Large intestine (tissue), 12 donors: ENCODE results near the gene PLSCR3. TPM values are rescaled to one million over a fixed set of nuclear protein-coding genes. Genes with fewer than 3 reads are reported as not detected.

Experiments
- DNase-seq, 2 donors: peaks; one replicate each; pipeline versions ENCODE4 v3.0.0 to v3.0.0-alpha.2; 2013
- H3K27ac ChIP-seq: one replicate; pipeline ENCODE4 v1.5.1; 2013; ENCODE audit warnings: low read length
- H3K27me3 ChIP-seq: 2 replicates; pipeline ENCODE4 v1.6.1; 2013; ENCODE audit warnings: low read length; ENCODE audit not compliant: control insufficient read depth, insufficient read depth
- H3K36me3 ChIP-seq: 2 replicates; pipeline ENCODE4 v1.6.1; 2013; ENCODE audit warnings: low read length; ENCODE audit not compliant: control insufficient read depth, insufficient read depth
- H3K4me1 ChIP-seq: one replicate; pipeline ENCODE4 v1.6.1; 2013; ENCODE audit warnings: low read length; ENCODE audit not compliant: control insufficient read depth, insufficient read depth
- H3K4me3 ChIP-seq: one replicate; pipeline ENCODE4 v1.5.1; 2013; ENCODE audit warnings: low read length
- H3K9me3 ChIP-seq: one replicate; pipeline ENCODE4 v1.6.1; 2013; ENCODE audit warnings: mild to moderate bottlenecking, low read depth, low read length, moderate library complexity; ENCODE audit not compliant: control insufficient read depth
- WGBS: methylation state at CpG from one replicate; pipeline ENCODE4 v1.1.5; 2013; ENCODE audit warnings: low lambda C conversion rate; ENCODE audit not compliant: insufficient coverage; 5-methylcytosine and 5-hydroxymethylcytosine counted together
- long read RNA-seq, 11 donors: transcript quantifications; one replicate each; lab custom pipeline, GENCODE V29; 2026
- polyA plus RNA-seq: library from polyadenylated mRNA; unstranded; fragments of 120-200 nt; gene quantifications from one replicate; pipeline ENCODE4 v1.2.1, GENCODE V29; 2013

Gene PLSCR3
- 16.9 TPM for polyA plus RNA-seq
- long read RNA-seq, donor 1, result 0 reads
- long read RNA-seq, donor 2, partial matches to known transcripts, result 10 of 12 reads
- long read RNA-seq, donor 2, other reads (novel, unspliced or antisense), result 0 of 12 reads
- long read RNA-seq, donor 3, result 0 reads
- long read RNA-seq, donor 4, partial matches to known transcripts, result 0 of 1 reads
- long read RNA-seq, donor 4, other reads (novel, unspliced or antisense), result 0 of 1 reads
- long read RNA-seq, donor 5, partial matches to known transcripts, result 5 of 12 reads
- long read RNA-seq, donor 5, other reads (novel, unspliced or antisense), result 0 of 12 reads
- long read RNA-seq, donor 6, transcript PLSCR3-202 (8 exons, 2,067 nt), result major isoform, 5 of 26 reads
- long read RNA-seq, donor 6, partial matches to known transcripts, result 17 of 26 reads
- long read RNA-seq, donor 6, other reads (novel, unspliced or antisense), result 0 of 26 reads
- long read RNA-seq, donor 7, partial matches to known transcripts, result 0 of 1 reads
- long read RNA-seq, donor 7, other reads (novel, unspliced or antisense), result 0 of 1 reads
- long read RNA-seq, donor 8, transcript PLSCR3-202 (8 exons, 2,067 nt), result major isoform, 5 of 7 reads
- long read RNA-seq, donor 8, partial matches to known transcripts, result 0 of 7 reads
- long read RNA-seq, donor 8, other reads (novel, unspliced or antisense), result 0 of 7 reads
- long read RNA-seq, donor 9, partial matches to known transcripts, result 0 of 5 reads
- long read RNA-seq, donor 9, other reads (novel, unspliced or antisense), result 0 of 5 reads
- long read RNA-seq, donor 10, partial matches to known transcripts, result 0 of 2 reads
- long read RNA-seq, donor 10, other reads (novel, unspliced or antisense), result 0 of 2 reads
- long read RNA-seq, donor 11, partial matches to known transcripts, result 0 of 2 reads
- long read RNA-seq, donor 11, other reads (novel, unspliced or antisense), result 0 of 2 reads

DNA sequence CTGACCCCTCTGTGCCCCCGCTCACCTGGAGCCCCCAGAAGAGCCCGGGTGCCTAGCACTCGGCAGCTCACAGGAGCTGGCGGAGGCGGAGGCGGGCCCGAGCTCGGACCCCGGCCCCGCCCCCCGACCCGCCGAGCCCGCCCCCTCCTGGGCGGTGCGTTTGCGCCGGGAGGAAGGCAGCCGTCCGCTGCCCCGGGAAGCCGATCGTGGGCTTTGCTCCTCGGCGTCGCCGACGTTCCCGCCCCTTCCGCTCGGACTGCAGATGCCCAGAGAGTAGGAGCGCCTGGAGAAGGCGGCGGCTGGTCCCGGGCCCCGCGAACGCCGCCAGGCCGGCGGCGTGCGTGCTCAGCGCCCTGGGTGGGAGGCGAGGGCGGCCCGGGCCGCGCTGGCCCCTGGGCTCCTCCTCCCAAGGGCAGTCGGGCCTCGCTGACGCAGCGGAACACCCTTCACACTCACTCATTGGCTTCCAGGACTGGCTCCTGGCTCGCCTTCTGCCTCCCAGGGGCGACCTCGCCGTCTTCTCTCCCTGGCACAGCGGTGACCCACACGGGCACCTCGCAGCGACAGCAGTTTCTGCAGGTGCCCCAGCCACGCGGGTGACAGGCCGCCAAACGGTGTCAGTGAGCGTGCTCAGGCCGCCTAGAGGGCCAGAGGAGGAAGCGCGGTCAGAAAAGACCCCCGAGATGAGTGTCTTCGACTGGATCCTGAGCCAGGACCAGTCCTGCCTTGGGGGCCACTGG, at the start of gene PLSCR3:
TSS of gene PLSCR3 (minus strand) at position 74 of the 740 bp plus-strand sequence. CDS start 415 bp downstream, outside the sequence.
- peaks cover 7% of the 10 kb centered on the region for H3K27me3 ChIP-seq
- H3K9me3 ChIP-seq, result no peaks in the 10 kb centered on the region
- peak within 1 kb of the TSS; percentile 74 for H3K27ac ChIP-seq
- peak within 1 kb of the TSS; percentile 99 for H3K4me3 ChIP-seq
- WGBS, result no CpG with 5 or more reads among the region's 71 CpGs
- peaks cover 16% of the 10 kb centered on the region for H3K4me1 ChIP-seq
- DNase-seq, result peak; percentile 78 to 89
- peaks cover 16% of the 10 kb centered on the region for H3K36me3 ChIP-seq

DNA sequence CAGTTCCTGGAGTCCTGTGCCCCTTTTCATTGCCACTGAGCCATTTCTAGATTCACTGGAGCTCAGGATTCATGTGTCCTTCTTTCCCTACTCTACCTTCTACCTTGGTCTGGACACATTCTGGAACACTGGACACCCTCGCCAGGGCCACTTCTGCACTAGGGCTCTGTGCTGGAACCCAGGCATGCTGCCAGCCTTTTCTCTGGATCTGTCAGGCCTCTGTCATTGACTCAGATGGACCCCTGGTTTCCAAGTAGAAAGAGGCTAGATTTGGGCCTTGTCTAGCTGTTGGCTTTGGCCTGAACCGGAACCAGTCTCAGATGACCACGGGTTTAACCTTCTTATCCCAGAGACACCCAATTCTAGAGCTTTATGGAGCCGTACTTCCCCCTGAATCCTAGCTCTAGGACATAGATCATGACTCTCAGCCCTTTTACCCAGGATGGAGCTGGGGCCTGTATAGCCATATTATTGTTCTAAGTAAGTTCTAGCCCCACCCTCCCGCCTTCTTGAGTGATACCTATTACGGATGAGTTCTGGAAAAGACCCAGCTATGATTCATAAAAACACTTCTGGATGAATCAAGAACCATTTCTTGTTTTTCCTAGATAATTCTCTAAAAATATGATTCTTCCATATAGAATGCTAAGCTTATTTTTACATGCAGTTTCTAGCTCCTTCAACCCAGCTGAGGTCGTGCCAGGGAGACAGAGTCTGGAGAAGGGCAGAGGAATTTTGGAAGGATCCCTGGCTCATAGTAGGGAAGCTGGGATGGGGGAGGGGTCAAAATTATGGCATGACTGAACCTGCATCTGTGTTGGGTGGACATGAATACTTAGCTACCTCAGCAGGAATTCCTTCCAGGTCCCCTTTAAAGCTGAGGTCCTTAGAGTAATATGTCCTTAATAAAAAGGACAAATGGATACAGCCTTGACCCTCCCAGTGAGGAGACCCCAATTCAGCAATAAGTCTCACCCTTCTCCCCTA, 49.5 kb upstream of the PLSCR3 start:
- 100% methylated on average over 2 of the region's 7 CpGs for WGBS
- H3K27me3 ChIP-seq, result peaks cover 83% of the 10 kb centered on the region
- no peak overlapping the region for H3K4me3 ChIP-seq
- peaks cover 3% of the 10 kb centered on the region for H3K9me3 ChIP-seq
- H3K36me3 ChIP-seq, result no peaks in the 10 kb centered on the region
- H3K4me1 ChIP-seq, result peaks cover 20% of the 10 kb centered on the region
- no peak for DNase-seq
- H3K27ac ChIP-seq, result no peak overlapping the region

DNA sequence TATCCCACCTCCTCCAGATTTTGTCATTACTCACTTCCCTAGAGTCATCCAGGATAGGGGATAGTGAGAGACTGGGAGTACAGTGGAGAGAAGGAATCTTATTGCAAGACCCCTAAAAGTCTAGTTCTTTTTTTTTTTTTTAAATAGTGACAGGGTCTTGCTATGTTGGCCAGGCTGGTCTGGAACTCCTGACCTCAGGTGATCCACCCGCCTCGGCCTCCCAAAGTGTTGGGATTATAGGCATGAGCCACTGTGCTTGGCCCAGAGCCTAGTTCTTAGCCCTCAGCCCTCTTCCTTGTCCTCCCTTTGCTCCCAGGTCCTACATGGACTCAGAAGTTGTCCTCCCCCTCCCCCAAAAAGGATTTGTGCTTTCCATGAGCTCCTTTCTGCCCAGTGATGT, 47.8 kb upstream of the PLSCR3 start:
- H3K4me3 ChIP-seq, result no peak overlapping the region
- peaks cover 85% of the 10 kb centered on the region for H3K27me3 ChIP-seq
- no CpG with 5 or more reads among the region's 2 CpGs for WGBS
- H3K36me3 ChIP-seq, result no peaks in the 10 kb centered on the region
- H3K4me1 ChIP-seq, result peaks cover 28% of the 10 kb centered on the region
- no peak overlapping the region for H3K27ac ChIP-seq
- DNase-seq, result no peak
- peaks cover 3% of the 10 kb centered on the region for H3K9me3 ChIP-seq

DNA sequence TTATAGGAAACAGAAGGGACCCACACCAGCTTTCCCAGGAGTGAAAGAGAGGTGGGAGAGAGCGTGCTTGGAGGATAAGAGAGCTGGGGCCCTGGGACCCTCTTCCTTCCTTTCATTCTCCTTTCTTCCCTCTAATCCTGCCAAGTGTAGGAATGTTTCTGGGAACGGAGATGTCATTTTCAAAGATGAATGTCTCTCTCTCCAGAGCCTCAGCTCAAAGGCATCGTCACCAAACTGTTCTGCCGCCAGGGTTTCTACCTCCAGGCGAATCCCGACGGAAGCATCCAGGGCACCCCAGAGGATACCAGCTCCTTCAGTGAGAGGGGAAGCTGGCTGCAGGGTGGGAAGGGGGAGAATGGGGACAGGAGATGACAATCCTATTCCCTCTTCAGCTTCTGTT, 46.9 kb upstream of the PLSCR3 start:
- H3K9me3 ChIP-seq, result peaks cover 3% of the 10 kb centered on the region
- H3K36me3 ChIP-seq, result no peaks in the 10 kb centered on the region
- no CpG with 5 or more reads among the region's 7 CpGs for WGBS
- no peak overlapping the region for H3K4me3 ChIP-seq
- peaks cover 79% of the 10 kb centered on the region for H3K27me3 ChIP-seq
- H3K27ac ChIP-seq, result no peak overlapping the region
- H3K4me1 ChIP-seq, result peaks cover 29% of the 10 kb centered on the region
- no peak for DNase-seq

DNA sequence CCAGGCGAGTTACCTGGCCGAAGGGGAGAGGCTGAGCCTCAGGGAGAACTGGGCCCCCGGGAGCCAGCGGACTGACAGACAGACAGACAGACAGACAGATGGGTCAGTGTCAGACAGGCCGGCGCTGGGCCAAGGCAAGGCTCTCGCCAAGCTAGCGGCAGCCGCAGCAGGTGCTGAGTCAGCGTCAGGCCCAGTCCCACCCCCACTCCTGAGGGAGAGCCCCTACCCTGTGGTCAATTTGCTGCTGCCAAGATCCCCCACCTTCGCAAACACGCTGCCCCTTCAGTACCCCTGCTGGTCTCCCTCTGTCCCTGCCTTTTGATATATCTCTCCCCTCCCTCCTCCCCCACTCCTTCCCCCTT, 46.5 kb upstream of the PLSCR3 start:
- WGBS, result no CpG with 5 or more reads among the region's 12 CpGs
- H3K27me3 ChIP-seq, result peaks cover 79% of the 10 kb centered on the region
- peak overlapping the region; percentile 36 for H3K4me3 ChIP-seq

DNA sequence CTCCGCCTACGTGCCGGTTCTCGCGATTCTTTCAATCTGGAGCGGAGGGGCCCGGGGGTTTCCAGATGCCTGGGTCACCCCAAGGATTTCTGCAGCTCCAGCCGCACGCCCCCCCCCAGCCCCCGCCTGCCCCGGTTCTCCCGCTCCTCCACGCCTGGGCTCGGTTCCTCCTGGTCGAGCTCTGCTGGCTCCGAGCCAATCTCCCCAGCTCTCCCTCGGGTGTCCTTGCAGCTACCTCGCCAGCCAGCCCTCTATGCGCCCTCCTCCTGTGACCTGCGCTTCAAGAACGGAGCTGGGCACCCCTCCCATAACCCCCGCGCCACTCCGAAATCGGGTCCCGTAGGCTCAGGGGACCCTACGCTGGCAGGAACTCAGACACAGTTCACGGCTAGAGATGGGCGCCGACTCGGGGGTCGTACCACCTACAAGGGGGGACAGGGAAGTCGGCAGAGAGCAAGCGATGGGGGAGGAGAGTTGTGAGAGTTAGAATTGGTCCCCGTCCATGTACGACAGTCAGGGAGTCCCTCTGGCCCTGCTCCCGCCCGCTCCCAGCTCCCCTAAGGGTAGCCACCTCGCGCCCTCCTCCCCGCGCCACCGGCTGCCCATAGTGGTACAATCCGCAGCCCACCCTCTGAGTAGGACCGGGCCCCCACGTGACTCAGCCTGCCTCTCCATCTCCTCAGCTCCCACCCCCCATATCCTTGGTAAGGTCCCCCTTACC, 45.9 kb upstream of the PLSCR3 start:
- Histone ChIP-seq H3K4me3 (peak overlapping the region; percentile 36), H3K4me1 (peaks cover 29% of the 10 kb centered on the region), H3K27ac (no peak overlapping the region), H3K27me3 (peaks cover 77% of the 10 kb centered on the region), H3K9me3 (peaks cover 3% of the 10 kb centered on the region), H3K36me3 (no peaks in the 10 kb centered on the region)
- WGBS, result no CpG with 5 or more reads among the region's 46 CpGs
- peak in 1 of 2 donors; percentile 57 for DNase-seq

More for the DNA sequence above, 46.5 kb upstream of the PLSCR3 start:
- Histone ChIP-seq H3K4me1 (peaks cover 30% of the 10 kb centered on the region), H3K9me3 (peaks cover 3% of the 10 kb centered on the region), H3K36me3 (no peaks in the 10 kb centered on the region), H3K27ac (no peak overlapping the region)
- DNase-seq, result no peak

DNA sequence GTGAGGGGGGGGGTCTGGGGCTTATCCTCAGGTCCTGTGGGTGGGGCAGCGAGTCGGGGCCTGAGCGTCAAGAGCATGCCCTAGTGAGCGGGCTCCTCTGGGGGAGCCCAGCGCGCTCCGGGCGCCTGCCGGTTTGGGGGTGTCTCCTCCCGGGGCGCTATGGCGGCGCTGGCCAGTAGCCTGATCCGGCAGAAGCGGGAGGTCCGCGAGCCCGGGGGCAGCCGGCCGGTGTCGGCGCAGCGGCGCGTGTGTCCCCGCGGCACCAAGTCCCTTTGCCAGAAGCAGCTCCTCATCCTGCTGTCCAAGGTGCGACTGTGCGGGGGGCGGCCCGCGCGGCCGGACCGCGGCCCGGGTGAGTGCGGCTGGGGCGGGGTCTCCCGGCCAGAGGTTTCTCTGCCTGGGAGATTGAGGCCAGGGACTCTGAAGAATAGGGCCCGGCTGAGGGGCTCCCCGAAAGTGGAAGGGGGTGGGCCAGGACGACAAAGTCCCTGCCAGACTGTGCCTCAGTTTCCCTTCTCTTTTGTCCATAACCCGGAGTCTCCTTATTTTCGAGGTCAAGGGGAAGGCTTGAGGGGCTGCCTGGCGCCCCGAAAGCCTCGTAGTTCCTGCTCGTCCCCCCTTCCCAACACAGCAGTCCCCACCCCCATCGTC, 45.3 kb upstream of the PLSCR3 start, which contains the start of gene FGF11:
TSS of gene FGF11 (plus strand) at position 51 of the 651 bp plus-strand sequence. CDS start at position 160, 109 bp downstream.
- Histone ChIP-seq H3K9me3 (no peaks in the 10 kb centered on the region), H3K4me1 (peaks cover 29% of the 10 kb centered on the region), H3K36me3 (no peaks in the 10 kb centered on the region), H3K4me3 (peak within 1 kb of the TSS; percentile 36), H3K27me3 (peaks cover 71% of the 10 kb centered on the region), H3K27ac (no peak within 1 kb of the TSS)
- peak in 1 of 2 donors; percentile 30 for DNase-seq
- WGBS, result no CpG with 5 or more reads among the region's 50 CpGs

DNA sequence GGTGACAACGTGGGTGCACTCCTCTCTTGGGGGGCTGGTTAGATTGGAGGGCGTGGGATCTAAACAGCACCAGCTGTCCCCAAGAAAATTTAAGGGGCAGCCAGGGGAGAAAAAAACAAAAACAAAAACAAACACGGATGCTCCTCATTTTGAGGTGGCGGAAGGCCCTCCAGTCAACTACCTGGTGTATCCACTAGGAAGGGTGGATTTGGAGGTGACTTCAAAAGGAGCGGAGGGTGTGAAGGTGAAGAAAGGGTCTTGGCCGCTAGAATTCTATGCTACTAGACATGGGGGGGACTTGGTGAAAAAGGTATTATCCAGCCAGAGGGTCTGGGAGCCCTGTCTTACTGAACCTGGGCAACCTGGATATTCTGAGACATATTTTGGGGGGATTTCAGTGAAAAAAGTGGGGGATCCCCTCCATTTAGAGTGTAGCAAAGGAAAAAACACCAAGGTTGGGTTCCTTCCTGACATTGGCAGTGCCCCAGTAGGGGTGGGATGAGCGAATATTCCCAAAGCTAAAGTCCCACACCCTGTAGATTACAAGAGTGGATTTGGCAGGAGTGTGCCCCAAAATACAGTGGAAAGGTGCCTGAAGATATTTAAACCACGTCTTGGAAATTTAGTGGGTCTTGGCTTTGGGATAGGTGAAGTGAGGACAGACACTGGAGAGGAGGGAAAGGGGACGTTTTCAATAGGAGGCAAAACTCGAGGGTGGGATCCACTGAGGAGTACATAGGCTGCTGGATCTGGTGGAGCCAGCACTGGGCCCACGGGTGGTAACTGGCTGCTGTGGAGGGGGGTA, 44.5 kb upstream of the PLSCR3 start:
- no peaks in the 10 kb centered on the region for H3K36me3 ChIP-seq
- no peak overlapping the region for H3K27ac ChIP-seq
- H3K27me3 ChIP-seq, result peaks cover 68% of the 10 kb centered on the region
- peak overlapping the region; percentile 26 for H3K4me3 ChIP-seq
- H3K9me3 ChIP-seq, result no peaks in the 10 kb centered on the region
- 50% methylated on average over 1 of the region's 11 CpGs for WGBS
- no peak for DNase-seq
- peaks cover 29% of the 10 kb centered on the region for H3K4me1 ChIP-seq
